Thoracic aorta (tissue), 2 donors: Measurements from ENCODE around the gene IL1RAPL2. TPM values are rescaled to one million over a fixed set of nuclear protein-coding genes. Genes with fewer than 3 reads are reported as not detected.

Experiments
- ATAC-seq: fragments of 150-250 bp; one replicate; pipeline ENCODE4 v1.8.0; 2017; ENCODE audit warnings: low read depth; ENCODE audit not compliant: insufficient number of reproducible peaks, low FRiP score
- DNase-seq: peaks from one replicate; pipeline ENCODE4 v3.0.0-alpha.2; 2020; ENCODE audit warnings: low spot score
- H3K27ac ChIP-seq, 2 donors: fragments of 200-600 bp; sonication (generic); 1 replicate in 1 of 2; 2 replicates in 1 of 2; pipeline ENCODE4 v1.5.1; 2016; ENCODE audit warnings: mild to moderate bottlenecking in 2 of 2, moderate library complexity in 2 of 2
- H3K27me3 ChIP-seq: fragments of 200-600 bp; sonication (generic); replicated peaks from 2 replicates; pipeline ENCODE4 v1.6.0; 2016; ENCODE audit warnings: mild to moderate bottlenecking; ENCODE audit not compliant: insufficient read depth
- H3K36me3 ChIP-seq: fragments of 200-600 bp; sonication (generic); one replicate; pipeline ENCODE4 v1.5.1; 2016
- H3K4me1 ChIP-seq, 2 donors: fragments of 200-600 bp; sonication (generic); 1 replicate in 1 of 2; 2 replicates in 1 of 2; pipeline versions ENCODE4 v1.5.1 to v1.6.0; 2016; ENCODE audit warnings: low read depth in 2 of 2, mild to moderate bottlenecking in 1 of 2; ENCODE audit not compliant: control insufficient read depth in 1 of 2
- H3K4me3 ChIP-seq: fragments of 200-600 bp; sonication (generic); 2 replicates; pipeline ENCODE4 v1.5.1; 2016; ENCODE audit warnings: mild to moderate bottlenecking
- H3K9me3 ChIP-seq: fragments of 200-600 bp; sonication (generic); 2 replicates; pipeline ENCODE4 v1.5.1; 2016
- CTCF ChIP-seq: fragments of 200-600 bp; sonication (generic); IDR thresholded peaks from one replicate; pipeline ENCODE4 v1.5.1; 2019; ENCODE audit warnings: antibody characterized with exemption
- total RNA-seq, 2 donors: library from RNA; depleted of rRNA; stranded (reverse); fragments of >200 nt; gene quantifications; one replicate each; pipeline versions ENCODE4 v1.1.0 to v1.2.3, GENCODE V29; 2016

The IL1RAPL2 gene
- total RNA-seq, 2 donors from 2014 or later: not detected

DNA sequence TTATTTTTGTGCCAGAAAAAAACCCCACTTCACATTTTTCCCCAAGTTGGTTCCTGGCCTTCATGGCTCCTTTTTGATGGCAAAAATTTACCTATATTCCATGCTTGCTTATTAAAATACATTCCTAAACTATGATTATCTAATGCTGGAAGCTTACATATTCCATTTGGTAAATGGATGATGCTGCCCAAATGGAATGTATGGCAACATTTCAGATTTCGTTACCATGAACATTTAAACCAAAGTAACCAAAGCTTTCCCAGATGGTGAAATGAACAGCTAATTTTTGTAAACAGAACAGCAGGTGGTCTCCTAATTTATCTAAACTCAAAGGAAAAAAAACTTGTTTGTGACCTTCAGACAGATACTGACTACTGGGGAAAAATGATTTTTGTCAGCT, 765.2 kb downstream of the IL1RAPL2 start:
- no peaks in the 10 kb centered on the region for H3K4me1 ChIP-seq
- ATAC-seq (no peak), DNase-seq (no peak)
- no peaks in the 10 kb centered on the region for H3K36me3 ChIP-seq
- H3K27ac ChIP-seq: no peak overlapping the region
- H3K9me3 ChIP-seq: no peaks in the 10 kb centered on the region
- TF ChIP-seq CTCF: no peak
- H3K27me3 ChIP-seq: no peaks in the 10 kb centered on the region
- H3K4me3 ChIP-seq: no peak overlapping the region

- Histone ChIP-seq H3K27me3 (no peaks in the 10 kb centered on the region), H3K27ac (no peak overlapping the region), H3K36me3 (no peaks in the 10 kb centered on the region), H3K4me1 (no peaks in the 10 kb centered on the region), H3K9me3 (no peaks in the 10 kb centered on the region), H3K4me3 (no peak overlapping the region)
- TF ChIP-seq CTCF: no peak
- no peak for DNase-seq
- no peak for ATAC-seq
Measured at GRCh38 chrX:105347373-105347772, 781.4 kb downstream of the IL1RAPL2 start.

DNA sequence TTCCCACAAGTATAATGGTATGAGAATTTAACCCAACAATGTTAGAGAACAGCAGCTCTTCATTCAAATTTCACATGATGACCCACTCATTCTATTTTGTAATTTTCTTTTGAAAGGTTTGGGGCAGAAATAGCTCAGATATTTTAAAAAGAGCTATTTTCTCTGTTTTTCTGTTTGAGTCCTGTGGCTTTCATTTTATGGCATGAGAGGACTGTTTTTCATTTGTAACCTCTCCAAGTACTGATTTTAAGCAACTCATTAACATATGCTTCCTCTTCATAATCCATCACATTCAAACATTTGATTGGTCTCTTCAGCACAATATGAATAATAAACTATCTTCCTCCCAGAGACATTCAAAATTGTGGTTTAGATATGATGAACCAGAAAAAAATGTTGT, 783.5 kb downstream of the IL1RAPL2 start:
- ATAC-seq (no peak), DNase-seq (no peak)
- Histone ChIP-seq H3K9me3 (no peaks in the 10 kb centered on the region), H3K4me3 (no peak overlapping the region), H3K27me3 (no peaks in the 10 kb centered on the region), H3K27ac (no peak overlapping the region), H3K36me3 (no peaks in the 10 kb centered on the region), H3K4me1 (no peaks in the 10 kb centered on the region)
- no peak for TF ChIP-seq CTCF

DNA sequence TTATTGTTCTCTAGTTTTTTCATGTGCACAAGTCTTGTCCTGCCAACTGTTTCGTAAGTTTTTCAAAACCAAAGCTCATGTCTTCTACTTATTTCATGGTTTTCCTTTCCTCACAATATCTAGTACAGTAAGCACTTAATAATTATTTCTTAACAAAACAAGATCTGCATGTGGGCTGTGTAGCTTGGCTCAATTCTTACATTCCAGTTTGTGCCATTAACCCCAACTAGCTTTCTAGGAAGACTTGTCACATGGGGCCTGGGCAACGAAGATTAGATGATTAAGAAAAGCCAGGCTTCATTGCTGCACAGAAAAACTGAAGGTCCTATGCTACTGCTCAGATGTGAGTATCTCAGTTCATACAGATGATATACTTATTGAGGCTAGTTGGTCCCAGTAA, 809.8 kb downstream of the IL1RAPL2 start:
- TF ChIP-seq CTCF: no peak
- H3K27me3 ChIP-seq: no peaks in the 10 kb centered on the region
- ATAC-seq (no peak), DNase-seq (no peak)
- no peaks in the 10 kb centered on the region for H3K4me1 ChIP-seq
- no peaks in the 10 kb centered on the region for H3K9me3 ChIP-seq
- H3K27ac ChIP-seq: no peak overlapping the region
- H3K36me3 ChIP-seq: no peaks in the 10 kb centered on the region
- no peak overlapping the region for H3K4me3 ChIP-seq

- TF ChIP-seq CTCF: no peak
- Histone ChIP-seq H3K9me3 (no peaks in the 10 kb centered on the region), H3K36me3 (no peaks in the 10 kb centered on the region), H3K4me1 (no peaks in the 10 kb centered on the region), H3K27ac (no peak overlapping the region), H3K4me3 (no peak overlapping the region), H3K27me3 (no peaks in the 10 kb centered on the region)
- ATAC-seq (no peak), DNase-seq (no peak)
Measured at GRCh38 chrX:105424729-105425128, 858.7 kb downstream of the IL1RAPL2 start.
